Thyroid gland (tissue), 4 donors: ENCODE results near the gene MED27. TPM values are rescaled to one million over a fixed set of nuclear protein-coding genes. Genes with fewer than 3 reads are reported as not detected.
A peak's percentile ranks its signal among the peaks of the same experiment; 100 is the strongest.

ENCODE experiments used
- DNase-seq, 2 donors: peaks; one replicate each; pipeline ENCODE4 v3.0.0-alpha.2; 2019
- H3K27ac ChIP-seq, 3 donors: fragments of 200-600 bp; sonication (generic); 1 replicate in 2 of 3; 2 replicates in 1 of 3; pipeline ENCODE4 v1.5.1; 2016 to 2019; ENCODE audit warnings: mild to moderate bottlenecking in 1 of 3, moderate library complexity in 1 of 3
- H3K27me3 ChIP-seq: fragments of 200-600 bp; sonication (generic); one replicate; pipeline ENCODE4 v1.5.1; 2019
- H3K36me3 ChIP-seq, 2 donors: fragments of 200-600 bp; sonication (generic); one replicate each; pipeline ENCODE4 v1.5.1; 2016 to 2019
- H3K4me1 ChIP-seq, 2 donors: fragments of 200-600 bp; sonication (generic); one replicate each; pipeline ENCODE4 v1.5.1; 2017 to 2019
- H3K4me3 ChIP-seq, 3 donors: fragments of 200-600 bp; sonication (generic); replicated peaks in 1 of 3; 1 replicate in 2 of 3; 2 replicates in 1 of 3; pipeline ENCODE4 v1.5.1; 2016; ENCODE audit warnings: mild to moderate bottlenecking in 1 of 3
- H3K9me3 ChIP-seq: fragments of 200-600 bp; sonication (generic); one replicate; pipeline ENCODE4 v1.5.1; 2017
- POLR2A ChIP-seq, 2 donors: fragments of 450-650 bp; IDR thresholded peaks; one replicate each; pipeline ENCODE4 v1.6.1; 2017; ENCODE audit warnings: antibody characterized with exemption in 2 of 2, mild to moderate bottlenecking in 2 of 2, moderate library complexity in 1 of 2
- WGBS, 2 donors: methylation state at CpG; one replicate each; pipeline ENCODE4 v1.1.5; 2017; 5-methylcytosine and 5-hydroxymethylcytosine counted together
- intact Hi-C: fragments of 100-400 bp; cut with DNase I; formaldehyde crosslinking; loops from one replicate; pipeline ENCODE4 v1.15.1; 2023
- total RNA-seq, 4 donors: library from RNA; depleted of rRNA; stranded (reverse); fragments of >200 nt; gene quantifications; one replicate each; pipeline ENCODE4 v1.2.3, GENCODE V29; 2016
- TF ChIP-seq, protein P1 (sequence below), 6 experiments: fragments of 200-600 bp in 3 of 6; fragments of 450-650 bp in 3 of 6; sonication (generic) in 3 of 6; IDR thresholded peaks; one replicate each; pipeline ENCODE4 v1.5.1; 2016 to 2019; ENCODE audit warnings: antibody characterized with exemption in 6 of 6, mild to moderate bottlenecking in 2 of 6, inconsistent platforms in 1 of 6, moderate library complexity in 1 of 6

The MED27 gene
- total RNA-seq, 4 donors from 2014 or later = 15.3 to 19.5 (median 16.7) TPM

DNA sequence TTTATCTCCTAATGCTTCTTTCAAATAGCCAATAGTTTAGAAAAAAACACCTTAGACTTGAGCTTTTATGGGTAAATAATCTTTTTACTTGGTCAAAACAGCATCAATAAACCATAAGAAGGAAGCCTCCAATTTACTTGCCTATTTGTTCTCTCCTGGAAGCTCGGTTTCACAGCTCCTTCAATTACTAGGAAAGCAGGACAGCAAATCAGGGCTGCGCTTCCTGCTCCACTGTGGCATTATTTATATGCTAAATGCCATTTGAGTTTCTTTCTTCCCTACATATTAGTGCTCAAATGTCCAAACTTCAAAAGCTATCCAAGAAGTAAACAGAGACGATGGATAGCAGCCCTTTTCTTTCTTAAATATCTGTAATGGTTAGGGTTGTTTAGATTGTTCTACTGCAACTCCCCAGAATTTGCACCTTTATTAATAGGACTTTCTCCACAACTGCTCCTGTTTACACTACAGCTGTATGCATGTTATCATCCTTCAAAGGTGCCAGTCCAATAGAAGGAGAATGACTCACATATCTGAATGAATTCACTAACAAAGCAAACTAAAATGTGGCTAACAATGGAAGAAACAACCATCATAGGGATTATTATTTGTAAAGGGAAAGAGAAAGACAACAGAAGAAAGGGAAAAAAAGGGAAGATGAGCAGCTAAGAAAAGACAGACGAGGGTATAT, 58.7 kb downstream of the MED27 start:
- Histone ChIP-seq H3K27ac (no peak overlapping the region), H3K4me1 (peaks cover 0 to 9% of the 10 kb centered on the region in 2 donors), H3K4me3 (no peak overlapping the region), H3K36me3 (no peaks in the 10 kb centered on the region), H3K9me3 (no peaks in the 10 kb centered on the region), H3K27me3 (no peaks in the 10 kb centered on the region)
- intact Hi-C loops = no loop called here
- no peak for DNase-seq
- no peak for TF ChIP-seq POLR2A (IDR thresholded peaks at IDR 0.05)
- TF ChIP-seq, protein P1, sequence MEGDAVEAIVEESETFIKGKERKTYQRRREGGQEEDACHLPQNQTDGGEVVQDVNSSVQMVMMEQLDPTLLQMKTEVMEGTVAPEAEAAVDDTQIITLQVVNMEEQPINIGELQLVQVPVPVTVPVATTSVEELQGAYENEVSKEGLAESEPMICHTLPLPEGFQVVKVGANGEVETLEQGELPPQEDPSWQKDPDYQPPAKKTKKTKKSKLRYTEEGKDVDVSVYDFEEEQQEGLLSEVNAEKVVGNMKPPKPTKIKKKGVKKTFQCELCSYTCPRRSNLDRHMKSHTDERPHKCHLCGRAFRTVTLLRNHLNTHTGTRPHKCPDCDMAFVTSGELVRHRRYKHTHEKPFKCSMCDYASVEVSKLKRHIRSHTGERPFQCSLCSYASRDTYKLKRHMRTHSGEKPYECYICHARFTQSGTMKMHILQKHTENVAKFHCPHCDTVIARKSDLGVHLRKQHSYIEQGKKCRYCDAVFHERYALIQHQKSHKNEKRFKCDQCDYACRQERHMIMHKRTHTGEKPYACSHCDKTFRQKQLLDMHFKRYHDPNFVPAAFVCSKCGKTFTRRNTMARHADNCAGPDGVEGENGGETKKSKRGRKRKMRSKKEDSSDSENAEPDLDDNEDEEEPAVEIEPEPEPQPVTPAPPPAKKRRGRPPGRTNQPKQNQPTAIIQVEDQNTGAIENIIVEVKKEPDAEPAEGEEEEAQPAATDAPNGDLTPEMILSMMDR (IDR thresholded peaks at IDR 0.05) = no peak
- WGBS, 2 donors = 59 to 73% methylated on average over 4 of the region's 4 CpGs

DNA sequence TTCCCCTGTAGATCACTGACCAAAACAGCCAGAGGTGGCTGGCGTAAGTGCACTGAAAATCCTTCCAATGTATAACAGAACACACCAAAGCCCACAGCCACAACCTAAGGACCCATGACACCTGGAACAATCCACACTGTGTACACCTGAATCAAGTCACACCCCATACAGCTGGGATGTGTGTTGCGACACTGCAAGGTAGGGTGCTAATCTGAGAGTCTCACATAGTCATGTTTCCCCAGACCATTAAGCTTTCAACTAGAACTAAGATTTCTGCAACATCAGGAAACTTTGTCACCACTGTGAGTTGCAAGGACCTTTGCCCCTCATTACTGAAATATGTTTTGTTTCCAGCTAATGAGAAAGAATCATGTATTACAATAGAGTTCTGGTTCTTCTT, 59.4 kb downstream of the MED27 start:
- H3K27ac ChIP-seq = no peak overlapping the region
- TF ChIP-seq, protein P1 (IDR thresholded peaks at IDR 0.05) = no peak
- TF ChIP-seq POLR2A (IDR thresholded peaks at IDR 0.05) = no peak
- no peak for DNase-seq
- H3K4me1 ChIP-seq = peaks cover 0 to 9% of the 10 kb centered on the region in 2 donors
- intact Hi-C loops = no loop called here
- H3K4me3 ChIP-seq = no peak overlapping the region
- H3K36me3 ChIP-seq = no peaks in the 10 kb centered on the region
- WGBS, 2 donors = 97 to 100% methylated on average over 2 of the region's 2 CpGs
- no peaks in the 10 kb centered on the region for H3K27me3 ChIP-seq
- H3K9me3 ChIP-seq = no peaks in the 10 kb centered on the region

DNA sequence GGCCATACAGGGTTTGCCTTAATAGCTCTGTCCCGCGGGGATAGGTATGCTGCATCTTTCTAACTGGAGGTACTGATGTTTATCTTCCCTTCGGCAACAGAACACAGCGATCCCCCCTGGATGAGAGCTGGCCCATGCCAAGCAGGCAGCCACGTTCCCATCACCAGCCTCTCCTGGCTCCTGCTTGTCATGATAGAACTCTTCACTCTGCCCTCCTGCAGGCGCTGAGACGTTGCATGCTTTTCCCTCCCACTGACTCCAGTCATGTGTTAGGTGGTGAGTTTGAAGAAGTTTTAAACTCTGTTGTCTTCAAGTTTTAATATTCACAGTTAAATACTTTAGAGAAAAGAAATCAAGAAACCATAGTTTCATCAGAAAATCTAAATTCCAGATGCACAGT, 60.0 kb downstream of the MED27 start:
- DNase-seq = peak; percentile 48 to 51
- 51 to 55% methylated on average over 7 of the region's 7 CpGs for WGBS, 2 donors
- H3K4me1 ChIP-seq = peaks cover 0 to 9% of the 10 kb centered on the region in 2 donors
- no peak overlapping the region for H3K4me3 ChIP-seq
- no peaks in the 10 kb centered on the region for H3K36me3 ChIP-seq
- TF ChIP-seq, protein P1 (IDR thresholded peaks at IDR 0.05) = no peak
- TF ChIP-seq POLR2A (IDR thresholded peaks at IDR 0.05) = no peak
- no peaks in the 10 kb centered on the region for H3K9me3 ChIP-seq
- intact Hi-C loops = no loop called here
- H3K27me3 ChIP-seq = no peaks in the 10 kb centered on the region
- H3K27ac ChIP-seq = no peak overlapping the region

DNA sequence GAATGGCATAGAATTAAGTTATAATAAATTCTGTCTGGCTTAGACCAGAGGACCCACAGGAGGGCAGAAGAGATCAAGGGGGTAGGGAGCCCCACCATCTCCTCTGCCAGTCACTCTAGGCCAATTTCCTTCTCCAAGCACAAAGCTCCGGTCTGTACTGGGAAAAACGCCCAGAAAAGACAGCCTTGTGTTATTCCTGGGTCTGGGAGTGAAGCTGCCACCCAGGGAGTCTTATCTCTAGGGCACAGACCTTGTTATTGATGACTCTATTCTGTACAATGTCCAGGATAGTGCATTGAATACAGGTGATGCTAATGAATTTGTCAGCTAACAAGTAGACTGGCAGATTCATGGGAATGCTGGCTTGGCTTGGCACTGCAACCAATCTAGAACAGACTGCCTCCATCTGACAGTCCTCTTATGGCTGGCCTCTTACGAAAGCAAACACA, 60.7 kb downstream of the MED27 start:
- peaks cover 0 to 9% of the 10 kb centered on the region in 2 donors for H3K4me1 ChIP-seq
- no peak for DNase-seq
- intact Hi-C loops = no loop called here
- no peaks in the 10 kb centered on the region for H3K36me3 ChIP-seq
- no peaks in the 10 kb centered on the region for H3K27me3 ChIP-seq
- no peaks in the 10 kb centered on the region for H3K9me3 ChIP-seq
- H3K27ac ChIP-seq = no peak overlapping the region
- no peak overlapping the region for H3K4me3 ChIP-seq
- no peak for TF ChIP-seq POLR2A (IDR thresholded peaks at IDR 0.05)
- TF ChIP-seq, protein P1 (IDR thresholded peaks at IDR 0.05) = no peak
- WGBS, 2 donors = 46 to 47% methylated on average over 3 of the region's 3 CpGs

DNA sequence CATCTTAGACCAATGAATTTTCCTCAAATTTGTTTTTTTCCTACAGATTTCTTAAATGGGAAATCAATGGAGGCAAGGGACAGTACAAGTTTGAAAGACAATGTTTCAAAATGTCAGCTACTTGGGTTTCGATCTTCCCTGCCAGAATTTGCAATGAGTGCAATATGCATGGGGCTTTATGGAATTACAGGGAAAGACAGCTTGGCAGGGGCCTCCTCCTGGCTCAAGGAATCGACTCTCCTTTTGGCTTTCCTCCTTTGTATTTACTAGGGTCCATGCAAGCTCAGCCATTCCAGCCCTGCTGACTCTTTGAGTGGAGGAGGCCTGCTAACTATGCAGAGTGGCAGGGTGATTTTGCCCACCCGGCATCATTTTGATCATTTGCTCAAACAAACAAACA, 63.2 kb downstream of the MED27 start:
- no peak for DNase-seq
- no peak overlapping the region for H3K4me3 ChIP-seq
- H3K9me3 ChIP-seq = no peaks in the 10 kb centered on the region
- H3K27me3 ChIP-seq = no peaks in the 10 kb centered on the region
- H3K27ac ChIP-seq = no peak overlapping the region
- WGBS, 2 donors = 83 to 85% methylated on average over 3 of the region's 3 CpGs
- peaks cover 0 to 9% of the 10 kb centered on the region in 2 donors for H3K4me1 ChIP-seq
- intact Hi-C loops = no loop called here
- no peaks in the 10 kb centered on the region for H3K36me3 ChIP-seq
- TF ChIP-seq, protein P1 (IDR thresholded peaks at IDR 0.05) = no peak
- no peak for TF ChIP-seq POLR2A (IDR thresholded peaks at IDR 0.05)
